GM18511 (cell line): ENCODE results near the gene ATP8B4.
A peak's percentile ranks its signal among the peaks of the same experiment; 100 is the strongest.
"Not testable (repeated sequence)": the region's sequence is repeated elsewhere in the genome, so short reads cannot be mapped to it uniquely, and the experiment has no call there.

Source experiments
- ATAC-seq: cut with Tn5 transposase; IDR thresholded peaks from one replicate; pipeline ENCODE4 v1.9.1; 2021; ENCODE audit warnings: mild to moderate bottlenecking, moderate library complexity; ENCODE audit not compliant: unreplicated experiment

Gene ATP8B4

GRCh38 chr15:50119063-50120040, at the start of gene ATP8B4:
TSS of gene ATP8B4 (minus strand) at chr15:50119233. CDS start at chr15:50106966, 12,267 bp downstream.
- no peak for ATAC-seq

DNA sequence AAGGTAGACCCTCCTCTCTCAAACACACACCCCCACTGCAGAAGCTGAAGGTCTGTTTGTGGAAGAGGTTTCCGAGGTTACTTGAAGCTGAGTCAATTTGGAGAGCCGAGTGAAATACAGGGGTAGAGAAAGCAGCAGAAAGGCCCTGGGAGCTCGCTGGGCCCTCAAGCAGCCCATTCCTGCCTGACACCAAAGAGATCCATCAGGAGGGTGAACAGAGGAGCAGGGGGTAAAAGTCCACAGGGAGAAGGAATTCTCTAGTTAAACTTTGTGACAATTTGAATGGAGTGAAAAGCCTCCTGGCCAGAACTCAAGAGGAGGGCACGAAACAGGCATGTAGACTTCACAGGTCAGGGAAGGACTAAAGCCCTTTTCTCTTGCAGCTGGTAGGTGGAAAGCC, 49.3 kb upstream of the ATP8B4 start:
- no peak for ATAC-seq

DNA sequence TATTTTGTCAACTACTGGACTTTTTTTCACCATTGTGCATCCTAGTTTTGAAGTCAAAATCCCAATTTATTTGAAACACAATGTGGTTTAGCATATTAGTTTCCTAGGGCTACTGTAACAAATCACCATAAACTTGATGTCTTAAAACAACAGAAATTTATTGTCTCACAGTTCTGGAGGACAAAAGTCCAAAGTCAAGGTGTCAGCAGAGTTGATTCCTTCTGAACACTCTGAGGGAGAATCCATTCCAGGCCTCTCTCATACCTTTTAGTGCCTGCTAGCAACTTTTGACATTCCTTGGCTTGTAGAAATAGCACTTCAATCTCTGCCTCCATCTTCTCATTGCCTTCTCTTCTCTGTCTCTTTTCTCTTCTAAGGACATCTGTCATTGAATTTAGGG, 48.1 kb upstream of the ATP8B4 start:
- ATAC-seq = no peak

DNA sequence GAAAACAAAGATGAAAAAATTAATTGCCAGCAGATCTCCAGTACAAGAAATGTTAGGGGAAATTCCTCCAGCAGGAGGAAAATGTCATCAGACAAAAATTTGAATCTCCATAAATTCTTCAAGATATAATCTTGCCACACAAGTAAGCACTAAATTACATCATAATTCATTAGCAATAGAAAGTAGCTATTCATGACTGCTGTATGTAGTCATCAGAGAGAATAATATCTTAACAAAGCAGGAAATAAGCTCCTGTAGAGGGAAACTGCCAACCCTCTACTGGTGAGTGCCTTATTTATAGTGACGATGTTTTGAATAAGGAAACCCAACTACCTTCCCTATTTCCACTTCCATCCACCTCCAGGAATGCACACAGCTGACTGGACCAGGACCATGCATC, 47.2 kb upstream of the ATP8B4 start:
- no peak for ATAC-seq

GRCh38 chr15:50164458-50164857, 45.4 kb upstream of the ATP8B4 start:
- ATAC-seq = no peak

GRCh38 chr15:50163719-50164410, 44.8 kb upstream of the ATP8B4 start:
- no peak for ATAC-seq

DNA sequence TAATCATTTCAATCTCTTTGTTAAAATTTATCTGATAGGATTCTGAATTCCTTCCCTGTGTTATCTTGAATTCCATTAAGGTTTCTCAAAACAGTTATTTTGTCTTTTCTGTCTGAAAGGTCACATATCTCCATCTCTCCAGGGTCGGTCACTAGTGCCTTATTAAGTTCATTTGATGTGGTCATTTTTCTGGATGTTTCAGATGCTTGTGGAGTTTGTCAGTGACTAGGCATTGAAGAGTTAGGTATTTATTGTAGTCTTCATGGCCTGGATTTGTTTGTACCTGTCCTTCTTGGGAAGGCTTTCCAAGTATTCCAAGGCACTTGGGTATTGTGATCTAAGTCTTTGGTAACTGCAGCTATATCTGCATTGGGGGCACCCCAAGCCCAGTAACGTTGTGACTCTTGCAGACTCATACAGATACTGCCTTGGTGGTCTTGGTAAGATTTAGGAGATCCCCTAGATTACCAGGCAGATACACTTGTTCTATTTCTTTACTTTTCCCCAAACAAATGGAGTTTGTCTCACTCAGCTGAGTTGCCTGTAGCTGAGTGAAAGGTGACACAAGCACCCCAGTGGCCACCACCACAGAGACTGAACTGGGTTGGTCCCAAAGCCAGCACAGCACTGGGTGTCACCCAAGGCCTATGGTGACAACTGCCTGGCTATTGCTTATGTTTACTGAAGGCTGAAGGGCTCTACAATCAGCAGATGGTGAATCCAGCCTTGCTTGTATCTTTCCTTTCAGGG, 44.1 kb upstream of the ATP8B4 start:
- no peak for ATAC-seq

- ATAC-seq = not testable (repeated sequence)
Observed at GRCh38 chr15:50158236-50158635, 39.2 kb upstream of the ATP8B4 start.

- no peak for ATAC-seq
Observed at GRCh38 chr15:50151476-50151875, 32.4 kb upstream of the ATP8B4 start.

- no peak for ATAC-seq
Observed at GRCh38 chr15:50150851-50151250, 31.8 kb upstream of the ATP8B4 start.

- no peak for ATAC-seq
Observed at GRCh38 chr15:50150349-50150748, 31.3 kb upstream of the ATP8B4 start.

GRCh38 chr15:50149090-50149489, 30.1 kb upstream of the ATP8B4 start:
- no peak for ATAC-seq

DNA sequence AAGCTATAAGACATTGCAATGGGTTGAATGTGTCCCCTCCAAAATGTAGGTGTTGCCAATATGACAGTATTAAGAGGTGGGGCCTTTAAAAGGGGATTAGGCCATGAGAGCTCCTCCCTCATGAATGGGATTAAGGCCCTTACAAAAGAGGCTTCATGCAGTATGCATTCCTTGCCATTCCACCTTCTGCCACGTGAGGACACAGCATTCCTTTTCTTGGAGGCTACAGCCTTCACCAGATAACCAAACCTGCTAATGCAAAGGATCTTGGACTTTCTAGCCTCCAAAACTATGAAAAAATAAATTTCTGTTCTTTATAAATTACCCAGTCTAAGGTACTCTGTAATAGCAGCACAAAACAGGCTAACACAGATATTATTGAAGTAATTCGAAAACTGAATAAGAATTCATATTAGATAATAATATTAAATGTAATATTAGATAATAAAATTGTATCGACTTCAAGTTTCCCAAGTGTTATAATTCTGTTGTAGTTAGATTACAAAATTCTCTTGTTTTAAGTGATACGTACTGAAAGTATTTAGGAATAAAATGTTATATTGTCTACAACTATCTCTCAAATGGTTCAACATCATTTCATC, 29.4 kb upstream of the ATP8B4 start:
- no peak for ATAC-seq

DNA sequence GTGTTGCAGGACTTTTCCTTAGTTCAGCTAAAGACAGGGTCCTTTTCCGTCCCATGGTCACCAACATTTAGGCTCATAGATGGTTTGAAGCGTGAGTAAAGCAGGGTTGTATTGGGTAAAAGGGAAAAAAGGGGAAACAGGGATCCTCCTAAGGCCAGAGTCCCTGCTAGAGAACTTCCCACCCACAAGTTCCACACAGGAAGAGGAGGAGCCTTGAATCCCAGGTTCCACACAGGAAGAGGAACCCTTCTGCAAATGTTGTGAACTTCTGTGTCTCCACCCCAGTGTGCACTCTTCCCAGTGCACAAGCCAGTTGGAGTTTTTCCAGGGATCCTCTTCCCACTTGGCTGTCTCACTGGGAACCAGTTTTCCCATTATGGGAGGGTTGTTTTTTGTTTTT, 27.6 kb upstream of the ATP8B4 start:
- no peak for ATAC-seq

GRCh38 chr15:50145451-50145872, 26.4 kb upstream of the ATP8B4 start:
- peak; percentile 56 for ATAC-seq

DNA sequence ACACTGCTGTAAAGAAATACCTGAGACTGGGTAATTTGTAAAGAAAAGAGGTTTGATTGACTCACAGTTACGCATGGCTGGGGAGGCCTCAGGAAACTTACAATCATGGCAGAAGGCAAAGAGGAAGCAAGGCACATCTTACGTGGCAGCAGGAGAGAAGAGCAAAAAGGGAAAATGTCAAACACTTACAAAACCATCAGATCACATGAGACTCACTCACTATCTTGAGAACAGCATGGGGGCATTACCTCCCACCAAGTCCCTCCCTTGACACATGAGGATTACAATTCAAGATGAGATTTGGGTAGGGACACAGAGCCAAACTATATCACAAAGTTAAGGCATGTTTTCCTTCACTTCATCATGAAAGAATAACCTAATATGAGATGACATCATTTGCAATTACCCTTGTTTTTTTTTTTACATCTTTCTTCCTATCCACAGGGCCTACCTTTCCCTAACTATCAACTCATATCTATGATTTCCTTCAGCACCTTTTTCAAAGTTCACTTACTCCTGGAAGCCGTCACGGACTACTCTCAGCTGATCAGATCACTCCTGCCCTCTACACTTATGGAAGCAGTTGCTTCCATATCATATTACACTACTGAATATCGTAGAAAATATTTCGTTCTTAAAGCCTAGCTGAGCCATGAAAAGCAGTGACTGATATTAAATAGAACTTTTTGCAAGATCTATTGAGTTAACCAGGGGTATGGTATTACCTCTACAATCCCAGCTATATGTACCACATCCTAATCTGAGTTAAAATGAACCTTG, 25.5 kb upstream of the ATP8B4 start:
- ATAC-seq = no peak

- ATAC-seq = no peak
Observed at GRCh38 chr15:50143255-50143860, 24.3 kb upstream of the ATP8B4 start.

- ATAC-seq = no peak
Observed at GRCh38 chr15:50141856-50142255, 22.8 kb upstream of the ATP8B4 start.

DNA sequence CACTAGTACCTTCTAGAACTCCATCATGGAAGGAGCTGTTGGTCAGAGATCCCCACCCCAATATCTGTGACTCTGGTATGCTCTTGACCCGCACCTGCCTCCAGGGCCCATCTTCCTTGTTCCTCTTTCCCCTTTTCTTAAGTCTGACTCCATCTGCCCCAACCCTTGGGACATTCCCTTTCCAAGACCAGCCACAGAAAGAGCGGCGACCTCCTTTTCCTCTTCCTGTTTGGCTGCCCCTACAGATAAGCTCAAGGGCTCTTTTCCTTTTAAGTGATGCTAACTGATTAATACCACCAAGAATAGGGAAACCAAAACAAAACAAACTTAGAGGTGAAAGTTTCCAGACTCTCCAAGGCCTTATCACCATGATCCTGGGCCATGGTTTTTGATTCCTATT, 21.9 kb upstream of the ATP8B4 start:
- no peak for ATAC-seq

DNA sequence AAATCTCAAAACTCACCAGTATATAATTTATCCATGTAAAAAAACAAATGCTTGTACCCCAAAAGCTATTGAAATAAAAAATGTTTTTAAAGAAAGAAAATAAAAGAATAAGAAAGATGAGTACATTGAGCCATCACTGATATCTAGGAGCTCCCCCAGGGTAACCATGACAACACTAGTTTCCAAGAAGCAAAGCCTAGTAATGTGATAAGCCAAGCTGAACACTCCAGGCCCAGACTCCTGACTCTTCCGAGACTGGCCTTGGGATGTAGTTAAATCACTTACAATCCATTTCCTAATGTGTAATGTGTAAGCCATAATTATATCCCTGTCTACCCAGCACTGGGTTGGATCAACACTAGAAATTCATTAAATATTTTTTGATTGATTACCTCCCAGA, 21.1 kb upstream of the ATP8B4 start:
- ATAC-seq = no peak
